ENCODE data around the gene STRA6. TPM values are rescaled to one million over a fixed set of nuclear protein-coding genes. Genes with fewer than 3 reads are reported as not detected.

Gene STRA6
- 27.9 and 31.0 TPM in 2 replicates for polyA plus RNA-seq (2012; rRNA removed)
- 7.3 and 13.0 TPM in 2 replicates for polyA plus RNA-seq (2012; cell fraction: cytosol; rRNA removed)
- polyA plus RNA-seq (2012; cell fraction: nucleus; rRNA removed): 140 and 152 TPM in 2 replicates

GRCh38 chr15:74202452-74203401 lies at the start of gene STRA6:
Gene STRA6 (minus strand): TSS chr15:74202787. CDS start chr15:74202267, 520 bp downstream.
- peak within 1 kb of the TSS; percentile 68; the same call in 1 of the 2 replicates for H2AFZ ChIP-seq (ENCODE audit: low read depth)
- H3K27me3 ChIP-seq (ENCODE audit: insufficient read depth): no peaks in the 10 kb centered on the region
- H3K4me1 ChIP-seq (ENCODE audit: control insufficient read depth in 1 of 2, insufficient read depth in 2 of 2, low read depth in 1 of 2, low read length in 1 of 2): peaks cover 64 to 95% of the 10 kb centered on the region in 2 experiments
- CTCF ChIA-PET: interaction anchor here (0.7 to 10.7 kb wide), 30 partner anchors 10 to 120 kb away, joined by 3 to 85 read pairs (median 4); partner anchors contain the start of genes CCDC33 and ISLR2
- peaks cover 21% of the 10 kb centered on the region; the same call in 1 of the 2 replicates for H3K79me2 ChIP-seq (ENCODE audit: insufficient read depth)
- H3K27ac ChIP-seq (ENCODE audit: low read depth in 2 of 2, low read length in 1 of 2): peak within 1 kb of the TSS; percentile 80 to 97
- POLR2A ChIA-PET: interaction anchor here (0.8 to 5.1 kb wide), 13 partner anchors 9 to 89 kb away, joined by 3 to 54 read pairs (median 5); no protein-coding TSS in a partner anchor
- H3K9ac ChIP-seq: peak within 1 kb of the TSS; percentile 50
- H3F3A ChIP-seq (replicated peaks; ENCODE audit: insufficient read depth): peaks cover 22% of the 10 kb centered on the region
- peaks cover 0 to 2% of the 10 kb centered on the region in 2 experiments for H3K36me3 ChIP-seq (replicated peaks in 1 of 2; ENCODE audit: control insufficient read depth in 1 of 2, insufficient read depth in 2 of 2, low read length in 1 of 2)
- DNase-seq: peak; percentile 90
- no peaks in the 10 kb centered on the region for H3K9me2 ChIP-seq
- H3K4me2 ChIP-seq: peak within 1 kb of the TSS; percentile 82
- peak within 1 kb of the TSS; percentile 18 to 50; a peak in 3 of 4 replicates for H3K4me3 ChIP-seq (ENCODE audit: low read depth in 2 of 2, low read length in 1 of 2)
- H4K20me1 ChIP-seq (ENCODE audit: insufficient read depth): no peaks in the 10 kb centered on the region
- H3K9me3 ChIP-seq: no peaks in the 10 kb centered on the region
- WGBS (ENCODE audit: low lambda C conversion rate): 16% methylated on average over 12 of the region's 26 CpGs
- TF ChIP-seq SMC3 (IDR thresholded peaks at IDR 0.05; ENCODE audit: low read depth, low read length) (peak; percentile 13), ZBTB33 (IDR thresholded peaks at IDR 0.05; ENCODE audit: borderline replicate concordance, low read depth) (no peak), MXI1 (IDR thresholded peaks at IDR 0.05; ENCODE audit: low read depth, low read length) (0 out of 2 replicates have a peak, but pooled peaks have one; percentile 69), EZH2phosphoT487 (IDR thresholded peaks at IDR 0.05; ENCODE audit: borderline replicate concordance, low read depth) (no peak), RCOR1 (IDR thresholded peaks at IDR 0.05; ENCODE audit: low read length) (peak; percentile 4; the same call in 1 of the 2 replicates), YY1 (IDR thresholded peaks at IDR 0.05; ENCODE audit: low read depth) (no peak), GABPA (IDR thresholded peaks at IDR 0.05; ENCODE audit: low read depth) (no peak), JUND (IDR thresholded peaks at IDR 0.05) (no peak), ELF1 (IDR thresholded peaks at IDR 0.05) (no peak), CHD2 (IDR thresholded peaks at IDR 0.05; ENCODE audit: low read length, partially characterized antibody) (peak; percentile 4), TCF12 (IDR thresholded peaks at IDR 0.05) (peak; percentile 81), IRF3 (IDR thresholded peaks at IDR 0.05; ENCODE audit: low read depth, low read length) (no peak), PBX3 (IDR thresholded peaks at IDR 0.05) (no peak), MAX (IDR thresholded peaks at IDR 0.05; ENCODE audit: low read depth) (no peak), EP300 (IDR thresholded peaks at IDR 0.05; ENCODE audit: borderline replicate concordance in 1 of 2, low read depth in 1 of 2, low read length in 1 of 2) (peak; percentile 17 to 48; a peak in 1 of 4 replicates), MEF2A (IDR thresholded peaks at IDR 0.05; ENCODE audit: borderline replicate concordance, low read depth) (no peak), CTCF (IDR thresholded peaks at IDR 0.05) (peak; percentile 35), USF1 (IDR thresholded peaks at IDR 0.05; ENCODE audit: borderline replicate concordance, low read depth) (no peak), SIN3A (IDR thresholded peaks at IDR 0.05; ENCODE audit: borderline replicate concordance, low read depth, low read length) (no peak), TEAD4 (IDR thresholded peaks at IDR 0.05; ENCODE audit: borderline replicate concordance, insufficient read depth) (no peak), GATA2 (CRISPR knock-in tag; IDR thresholded peaks at IDR 0.05) (peak; percentile 45), RAD21 (IDR thresholded peaks at IDR 0.05; ENCODE audit: low read length) (peak; percentile 45; the same call in 1 of the 2 replicates), FOXM1 (IDR thresholded peaks at IDR 0.05; ENCODE audit: low read depth) (no peak)
